Mesenchymal stem cell (in vitro differentiated cells and primary cell): ENCODE data around the gene DGKE.

Source experiments
- DNase-seq: peaks from one replicate; pipeline ENCODE4 v3.0.0-alpha.2; 2013
- H2AFZ ChIP-seq: one replicate; pipeline ENCODE4 v1.6.1; 2013; ENCODE audit warnings: low read depth, mild to moderate bottlenecking, control low read depth, inconsistent platforms, low read length, moderate library complexity
- H2AK5ac ChIP-seq: 2 replicates; pipeline ENCODE4 v1.6.1; 2013; ENCODE audit warnings: low read length, moderate library complexity, mild to moderate bottlenecking, inconsistent platforms; ENCODE audit not compliant: severe bottlenecking
- H2BK120ac ChIP-seq: one replicate; pipeline ENCODE4 v1.6.1; 2013; ENCODE audit warnings: low read depth, mild to moderate bottlenecking, inconsistent platforms, low read length, moderate library complexity
- H2BK12ac ChIP-seq, 2 experiments: one replicate each; pipeline ENCODE4 v1.6.1; 2013; ENCODE audit warnings: inconsistent platforms in 2 of 2, low read length in 2 of 2, mild to moderate bottlenecking in 2 of 2, moderate library complexity in 2 of 2, control low read depth in 1 of 2
- H2BK15ac ChIP-seq: one replicate; pipeline ENCODE4 v1.6.1; 2013; ENCODE audit warnings: mild to moderate bottlenecking, low read depth, inconsistent platforms; ENCODE audit not compliant: poor library complexity, severe bottlenecking
- H2BK5ac ChIP-seq: 2 replicates; pipeline ENCODE4 v1.6.1; 2013; ENCODE audit warnings: low read depth, mild to moderate bottlenecking, low read length, control low read depth, inconsistent platforms; ENCODE audit not compliant: poor library complexity, severe bottlenecking
- H3K14ac ChIP-seq, 2 experiments: one replicate each; pipeline ENCODE4 v1.6.1; 2013; ENCODE audit warnings: inconsistent platforms in 2 of 2, low read length in 2 of 2, control low read depth in 1 of 2, mild to moderate bottlenecking in 1 of 2, moderate library complexity in 1 of 2
- H3K18ac ChIP-seq, 2 experiments: one replicate each; pipeline ENCODE4 v1.6.1; 2013; ENCODE audit warnings: inconsistent platforms in 2 of 2, low read length in 2 of 2, control low read depth in 1 of 2, low read depth in 1 of 2, mild to moderate bottlenecking in 1 of 2
- H3K23ac ChIP-seq, 2 experiments: one replicate each; pipeline ENCODE4 v1.6.1; 2013; ENCODE audit warnings: inconsistent platforms in 2 of 2, low read length in 2 of 2, mild to moderate bottlenecking in 2 of 2, moderate library complexity in 2 of 2, control low read depth in 1 of 2
- H3K27ac ChIP-seq: 2 replicates; pipeline ENCODE4 v1.5.1; 2013; ENCODE audit warnings: mild to moderate bottlenecking, moderate library complexity, low read length, control low read depth, inconsistent platforms; ENCODE audit not compliant: poor library complexity, severe bottlenecking
- H3K27me3 ChIP-seq, 2 experiments: 2 replicates each; pipeline versions ENCODE4 v1.6.1 to v1.7.0; 2013; ENCODE audit warnings: low read length in 2 of 2, mild to moderate bottlenecking in 2 of 2, moderate library complexity in 2 of 2, control low read depth in 1 of 2, inconsistent platforms in 1 of 2; ENCODE audit not compliant: control insufficient read depth in 1 of 2, insufficient read depth in 1 of 2
- H3K36me3 ChIP-seq, 2 experiments: 2 replicates each; pipeline versions ENCODE4 v1.6.1 to v1.7.0; 2013; ENCODE audit warnings: low read length in 2 of 2, control low read depth in 1 of 2, inconsistent platforms in 1 of 2, low read depth in 1 of 2, mild to moderate bottlenecking in 1 of 2; ENCODE audit not compliant: insufficient read depth in 2 of 2, control insufficient read depth in 1 of 2
- H3K4ac ChIP-seq, 2 experiments: one replicate each; pipeline ENCODE4 v1.6.1; 2013; ENCODE audit warnings: inconsistent platforms in 2 of 2, low read length in 2 of 2, mild to moderate bottlenecking in 2 of 2, moderate library complexity in 2 of 2, control low read depth in 1 of 2, low read depth in 1 of 2
- H3K4me1 ChIP-seq: 2 replicates; pipeline ENCODE4 v1.6.1; 2013; ENCODE audit warnings: low read depth, low read length, control low read depth; ENCODE audit not compliant: control insufficient read depth, insufficient read depth
- H3K4me2 ChIP-seq: 2 replicates; pipeline ENCODE4 v1.6.1; 2013; ENCODE audit warnings: low read length, mild to moderate bottlenecking, inconsistent platforms; ENCODE audit not compliant: poor library complexity, severe bottlenecking
- H3K4me3 ChIP-seq, 2 experiments: 2 replicates each; pipeline versions ENCODE4 v1.5.1 to v1.7.0; 2013; ENCODE audit warnings: low read length in 2 of 2, mild to moderate bottlenecking in 2 of 2, control low read depth in 1 of 2, low read depth in 1 of 2; ENCODE audit not compliant: insufficient read depth in 1 of 2
- H3K79me1 ChIP-seq: replicated peaks from 2 replicates; pipeline ENCODE4 v1.6.1; 2013; ENCODE audit warnings: mild to moderate bottlenecking, control low read depth, low read length, inconsistent platforms; ENCODE audit not compliant: poor library complexity, severe bottlenecking
- H3K9ac ChIP-seq: 2 replicates; pipeline ENCODE4 v1.7.0; 2013; ENCODE audit warnings: mild to moderate bottlenecking, low read length, moderate library complexity
- H3K9me3 ChIP-seq: 2 replicates; pipeline ENCODE4 v1.7.0; 2013; ENCODE audit warnings: mild to moderate bottlenecking, low read length; ENCODE audit not compliant: control insufficient read depth
- H4K8ac ChIP-seq: one replicate; pipeline ENCODE4 v1.6.1; 2013; ENCODE audit warnings: inconsistent platforms, mild to moderate bottlenecking, low read length, moderate library complexity
- H4K91ac ChIP-seq: one replicate; pipeline ENCODE4 v1.6.1; 2013; ENCODE audit warnings: mild to moderate bottlenecking, low read length, inconsistent platforms
- WGBS: methylation state at CpG from one replicate; pipeline ENCODE4 v1.1.7; 2013; ENCODE audit warnings: mixed read lengths; 5-methylcytosine and 5-hydroxymethylcytosine counted together

The DGKE gene

GRCh38 chr17:56898874-56899273 is 64.9 kb downstream of the DGKE start:
- Histone ChIP-seq H2BK12ac (no peak overlapping the region), H3K4me2 (no peak overlapping the region), H2AFZ (no peak overlapping the region), H3K4me1 (peaks cover 7% of the 10 kb centered on the region), H3K27ac (no peak overlapping the region), H2BK120ac (no peak overlapping the region), H4K8ac (no peak overlapping the region), H3K4ac (no peak overlapping the region), H3K27me3 (no peaks in the 10 kb centered on the region), H3K14ac (no peak overlapping the region), H3K23ac (no peak overlapping the region), H3K4me3 (no peak overlapping the region), H3K18ac (no peak overlapping the region), H2AK5ac (no peak overlapping the region), H3K79me1 (peaks cover 26% of the 10 kb centered on the region), H4K91ac (no peak overlapping the region), H3K9ac (no peak overlapping the region), H2BK5ac (no peak overlapping the region), H2BK15ac (no peak overlapping the region), H3K9me3 (no peaks in the 10 kb centered on the region), H3K36me3 (peaks cover 64 to 97% of the 10 kb centered on the region in 2 experiments)
- no peak for DNase-seq
- WGBS = 83% methylated on average over 9 of the region's 9 CpGs

DNA sequence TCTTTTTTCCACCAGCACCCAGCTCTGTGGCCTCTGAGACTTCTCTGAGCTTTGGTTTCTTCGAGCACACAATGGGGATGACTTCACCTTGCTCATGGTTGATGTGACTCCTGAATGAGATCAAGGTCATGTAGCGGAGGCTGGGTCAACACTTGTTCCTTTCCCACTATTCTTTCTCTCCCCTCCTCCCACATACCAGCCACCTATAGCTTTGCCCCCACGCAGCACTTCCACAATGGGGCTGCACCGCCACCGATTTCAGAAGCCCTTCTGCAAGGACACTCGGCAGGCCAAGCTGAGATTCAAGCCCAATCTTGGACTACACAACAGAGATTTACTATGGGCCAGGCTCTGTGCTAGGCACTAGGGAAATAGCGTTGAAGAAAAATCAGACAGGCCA is 65.5 kb downstream of the DGKE start:
- no peak overlapping the region for H2BK120ac ChIP-seq
- no peak overlapping the region for H2BK15ac ChIP-seq
- H2AFZ ChIP-seq = no peak overlapping the region
- no peak overlapping the region for H4K8ac ChIP-seq
- no peaks in the 10 kb centered on the region for H3K27me3 ChIP-seq
- no peaks in the 10 kb centered on the region for H3K9me3 ChIP-seq
- H2BK12ac ChIP-seq = no peak overlapping the region
- peaks cover 26% of the 10 kb centered on the region for H3K79me1 ChIP-seq
- no peak for DNase-seq
- no peak overlapping the region for H3K27ac ChIP-seq
- H3K4me3 ChIP-seq = no peak overlapping the region
- H3K9ac ChIP-seq = no peak overlapping the region
- no peak overlapping the region for H2BK5ac ChIP-seq
- peaks cover 65 to 99% of the 10 kb centered on the region in 2 experiments for H3K36me3 ChIP-seq
- H3K4ac ChIP-seq = no peak overlapping the region
- H3K23ac ChIP-seq = no peak overlapping the region
- H3K14ac ChIP-seq = no peak overlapping the region
- no peak overlapping the region for H4K91ac ChIP-seq
- H3K4me2 ChIP-seq = no peak overlapping the region
- 98% methylated on average over 7 of the region's 7 CpGs for WGBS
- no peak overlapping the region for H3K18ac ChIP-seq
- H2AK5ac ChIP-seq = no peak overlapping the region
- H3K4me1 ChIP-seq = peaks cover 7% of the 10 kb centered on the region

GRCh38 chr17:56902348-56902747 is 68.4 kb downstream of the DGKE start:
- Histone ChIP-seq H3K4ac (no peak overlapping the region), H4K8ac (no peak overlapping the region), H3K4me2 (no peak overlapping the region), H3K4me1 (peaks cover 7% of the 10 kb centered on the region), H2BK5ac (no peak overlapping the region), H3K18ac (no peak overlapping the region), H3K9me3 (no peaks in the 10 kb centered on the region), H3K4me3 (no peak overlapping the region), H3K14ac (no peak overlapping the region), H3K27me3 (no peaks in the 10 kb centered on the region), H2BK12ac (no peak overlapping the region), H3K79me1 (peaks cover 25% of the 10 kb centered on the region), H2BK15ac (no peak overlapping the region), H3K23ac (no peak overlapping the region), H4K91ac (no peak overlapping the region), H2BK120ac (no peak overlapping the region), H3K36me3 (peaks cover 52 to 98% of the 10 kb centered on the region in 2 experiments), H3K9ac (no peak overlapping the region), H3K27ac (no peak overlapping the region), H2AFZ (no peak overlapping the region), H2AK5ac (no peak overlapping the region)
- WGBS = 63% methylated on average over 4 of the region's 4 CpGs
- DNase-seq = no peak

GRCh38 chr17:56903560-56903959 is 69.6 kb downstream of the DGKE start:
- no peak overlapping the region for H2AFZ ChIP-seq
- no peak overlapping the region for H3K4me2 ChIP-seq
- H2BK5ac ChIP-seq = no peak overlapping the region
- H2BK12ac ChIP-seq = no peak overlapping the region
- no peak for DNase-seq
- H4K8ac ChIP-seq = no peak overlapping the region
- no peak overlapping the region for H4K91ac ChIP-seq
- no peak overlapping the region for H3K14ac ChIP-seq
- no peak overlapping the region for H2AK5ac ChIP-seq
- H3K9me3 ChIP-seq = no peaks in the 10 kb centered on the region
- no peak overlapping the region for H3K4me3 ChIP-seq
- no peak overlapping the region for H3K9ac ChIP-seq
- H3K18ac ChIP-seq = no peak overlapping the region
- no peak overlapping the region for H3K27ac ChIP-seq
- 97% methylated on average over 3 of the region's 5 CpGs for WGBS
- no peaks in the 10 kb centered on the region for H3K27me3 ChIP-seq
- no peak overlapping the region for H2BK120ac ChIP-seq
- H3K36me3 ChIP-seq = peaks cover 48 to 98% of the 10 kb centered on the region in 2 experiments
- H3K23ac ChIP-seq = no peak overlapping the region
- peaks cover 19% of the 10 kb centered on the region for H3K79me1 ChIP-seq
- peaks cover 7% of the 10 kb centered on the region for H3K4me1 ChIP-seq
- no peak overlapping the region for H2BK15ac ChIP-seq
- H3K4ac ChIP-seq = no peak overlapping the region
